Right lobe of liver (tissue), 6 donors: ENCODE data around the gene VSIG2. TPM values are rescaled to one million over a fixed set of nuclear protein-coding genes. Genes with fewer than 3 reads are reported as not detected.

Experiments used
- ATAC-seq, 4 donors: fragments of 200-7000 bp; cut with Tn5 transposase; one replicate each; pipeline ENCODE4 v1.9.1; 2020; ENCODE audit warnings: mild to moderate bottlenecking in 4 of 4, moderate library complexity in 4 of 4
- DNase-seq, 3 donors: peaks; one replicate each; pipeline ENCODE4 v3.0.0-alpha.2; 2020
- H3K27ac ChIP-seq, 3 donors: fragments of 200-600 bp; one replicate each; pipeline ENCODE4 v1.8.0; 2022
- H3K27me3 ChIP-seq, 2 donors: fragments of 200-600 bp; one replicate each; pipeline ENCODE4 v1.8.0; 2022
- H3K36me3 ChIP-seq, 4 donors: fragments of 200-600 bp; sonication (generic) in 1 of 4; one replicate each; pipeline versions ENCODE4 v1.5.1 to v1.8.0; 2017 to 2022; ENCODE audit warnings: control low read depth in 1 of 4
- H3K4me1 ChIP-seq, 4 donors: fragments of 200-600 bp; sonication (generic) in 1 of 4; one replicate each; pipeline versions ENCODE4 v1.5.1 to v1.8.0; 2017 to 2022; ENCODE audit warnings: control low read depth in 1 of 4
- H3K4me3 ChIP-seq, 3 donors: fragments of 200-600 bp; one replicate each; pipeline ENCODE4 v1.8.0; 2022
- H3K9me3 ChIP-seq, 4 donors: fragments of 200-600 bp; sonication (generic) in 1 of 4; one replicate each; pipeline versions ENCODE4 v1.5.1 to v1.8.0; 2017 to 2022; ENCODE audit warnings: control low read depth in 1 of 4
- CTCF ChIP-seq, 4 donors: fragments of 200-600 bp in 3 of 4; fragments of 450-650 bp in 1 of 4; IDR thresholded peaks; one replicate each; pipeline versions ENCODE4 v1.5.1 to v1.8.0; 2016 to 2022; ENCODE audit warnings: antibody characterized with exemption in 4 of 4, mild to moderate bottlenecking in 2 of 4
- POLR2A ChIP-seq: fragments of 450-650 bp; IDR thresholded peaks from one replicate; pipeline ENCODE4 v1.6.1; 2017; ENCODE audit warnings: antibody characterized with exemption, mild to moderate bottlenecking
- WGBS: methylation state at CpG from one replicate; pipeline ENCODE4 v1.1.6; 2018; ENCODE audit warnings: low coverage, low lambda C conversion rate; ENCODE audit not compliant: insufficient coverage; ENCODE audit errors: missing lambda C conversion rate; 5-methylcytosine and 5-hydroxymethylcytosine counted together
- intact Hi-C, 2 donors: fragments of 100-400 bp; cut with DNase I; formaldehyde crosslinking; loops; one replicate each; pipeline versions ENCODE4 v1.11.2 to v1.14.1; 2022
- total RNA-seq, 6 experiments: library from RNA; depleted of rRNA in 2 of 6; stranded (reverse); fragments of >200 nt in 2 of 6; fragmentation: NEBNext Ultra II Directional in 3 of 6; extraction: Animal tissue kit (Norgen Biotek cat#: 25700) in 3 of 6; gene quantifications; one replicate each; pipeline versions ENCODE4 v1.1.0 to v1.2.4, GENCODE V29; 2016 to 2023
- donor health status: DM: no; HTN: yes; CAD: no.
- donor health status: DM: no; HTN: no; CAD: no.
- donor health status: DM: no; HTN: no; CAD: no.
- donor health status: DM: no; HTN: yes; CAD: no.
- donor health status: DM: no; HTN: yes; CAD: no.

The VSIG2 gene
- total RNA-seq, 6 experiments from 2014 or later = 0.68 to 1.4 (median 0.83) TPM; not detected in 1

DNA sequence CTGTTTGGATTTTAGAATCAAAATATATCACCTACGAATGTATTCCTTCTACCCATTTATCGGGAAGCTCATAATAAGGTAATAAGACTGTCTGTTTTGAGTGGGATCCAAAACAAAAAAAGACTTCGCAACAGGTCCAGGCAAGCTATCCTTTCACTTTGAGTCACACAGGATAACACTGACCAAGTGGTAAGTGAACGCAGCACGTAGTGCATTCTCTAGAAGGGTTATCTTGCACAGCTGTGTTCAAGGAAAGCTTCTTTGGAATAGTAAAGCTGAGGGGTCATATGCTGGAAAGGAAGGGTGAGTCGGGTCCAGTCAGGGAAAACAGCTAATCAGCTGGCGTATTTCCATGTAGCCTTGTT lies 34.7 kb downstream of the VSIG2 start:
- Histone ChIP-seq H3K4me1 (peaks cover 0 to 12% (median 0%) of the 10 kb centered on the region in 4 donors), H3K27ac (no peak overlapping the region), H3K27me3 (peaks cover 0 to 6% of the 10 kb centered on the region in 2 donors), H3K36me3 (no peaks in the 10 kb centered on the region), H3K4me3 (no peak overlapping the region), H3K9me3 (no peaks in the 10 kb centered on the region)
- ATAC-seq = peak; percentile 54 to 82 (median 72)
- WGBS = 28% methylated on average over 7 of the region's 7 CpGs
- DNase-seq = no peak
- no peak for TF ChIP-seq POLR2A
- TF ChIP-seq CTCF (IDR thresholded peaks at IDR 0.05) = no peak
- intact Hi-C loops = no loop called here

- DNase-seq (no peak), ATAC-seq (no peak)
- Histone ChIP-seq H3K36me3 (no peaks in the 10 kb centered on the region), H3K4me1 (peaks cover 0 to 12% (median 0%) of the 10 kb centered on the region in 4 donors), H3K27ac (no peak overlapping the region), H3K9me3 (no peaks in the 10 kb centered on the region), H3K4me3 (no peak overlapping the region), H3K27me3 (peaks cover 0 to 6% of the 10 kb centered on the region in 2 donors)
- 55% methylated on average over 3 of the region's 3 CpGs for WGBS
- no peak for TF ChIP-seq POLR2A
- TF ChIP-seq CTCF (IDR thresholded peaks at IDR 0.05) = no peak
- intact Hi-C loops = no loop called here
Observed at GRCh38 chr11:124716591-124716990, 35.5 kb downstream of the VSIG2 start.

DNA sequence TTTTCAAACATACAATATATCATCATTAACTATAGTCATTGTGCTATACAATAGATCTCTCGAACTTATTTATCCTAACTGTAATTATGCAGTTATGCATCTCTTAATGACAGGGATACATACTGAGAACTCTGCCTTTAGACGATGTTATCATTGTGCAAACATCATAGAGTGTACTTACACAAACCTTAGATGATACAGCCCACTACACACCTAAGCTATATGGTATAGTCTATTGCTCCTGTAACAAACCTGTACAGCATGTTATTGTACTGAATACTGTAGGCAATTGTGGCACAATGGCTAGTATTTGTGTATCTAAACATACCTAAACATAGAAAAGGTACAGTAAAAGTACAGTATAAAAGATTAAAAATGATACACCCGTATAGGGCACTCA lies 39.7 kb downstream of the VSIG2 start:
- TF ChIP-seq CTCF (IDR thresholded peaks at IDR 0.05) = no peak
- no peak for TF ChIP-seq POLR2A

DNA sequence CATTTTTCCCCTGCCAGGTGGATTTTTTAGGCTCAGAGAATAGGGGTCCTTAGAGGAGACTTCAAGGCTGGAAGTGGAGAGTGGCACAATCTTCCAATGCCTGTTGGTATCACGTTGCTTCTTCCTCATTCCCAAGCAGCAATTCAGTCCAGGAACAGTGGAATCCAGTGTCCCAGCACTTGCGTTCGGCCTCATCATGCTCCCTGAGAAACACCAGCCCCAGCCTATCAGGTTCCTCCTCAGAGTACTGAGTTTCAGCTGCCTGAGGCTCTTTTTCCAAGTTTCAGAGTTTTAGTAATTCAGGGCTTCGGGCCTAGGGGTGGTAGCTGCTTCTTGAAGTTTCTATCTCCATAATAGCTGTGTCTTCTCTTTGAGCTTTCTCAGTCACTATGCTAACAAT lies 44.2 kb downstream of the VSIG2 start:
- Histone ChIP-seq H3K9me3 (no peaks in the 10 kb centered on the region), H3K27ac (no peak overlapping the region), H3K36me3 (no peaks in the 10 kb centered on the region), H3K4me1 (no peaks in the 10 kb centered on the region), H3K27me3 (no peaks in the 10 kb centered on the region), H3K4me3 (no peak overlapping the region)
- no peak for DNase-seq
- no peak for ATAC-seq
- WGBS = 79% methylated on average over 4 of the region's 4 CpGs
- no peak for TF ChIP-seq POLR2A
- TF ChIP-seq CTCF (IDR thresholded peaks at IDR 0.05) = no peak
- intact Hi-C loops = no loop called here

More for the DNA sequence above, 39.7 kb downstream of the VSIG2 start:
- Histone ChIP-seq H3K27me3 (no peaks in the 10 kb centered on the region), H3K4me1 (no peaks in the 10 kb centered on the region), H3K4me3 (no peak overlapping the region), H3K27ac (no peak overlapping the region), H3K36me3 (no peaks in the 10 kb centered on the region), H3K9me3 (no peaks in the 10 kb centered on the region)
- DNase-seq (no peak), ATAC-seq (no peak)
- intact Hi-C loops = no loop called here
- 49% methylated on average over 3 of the region's 3 CpGs for WGBS

DNA sequence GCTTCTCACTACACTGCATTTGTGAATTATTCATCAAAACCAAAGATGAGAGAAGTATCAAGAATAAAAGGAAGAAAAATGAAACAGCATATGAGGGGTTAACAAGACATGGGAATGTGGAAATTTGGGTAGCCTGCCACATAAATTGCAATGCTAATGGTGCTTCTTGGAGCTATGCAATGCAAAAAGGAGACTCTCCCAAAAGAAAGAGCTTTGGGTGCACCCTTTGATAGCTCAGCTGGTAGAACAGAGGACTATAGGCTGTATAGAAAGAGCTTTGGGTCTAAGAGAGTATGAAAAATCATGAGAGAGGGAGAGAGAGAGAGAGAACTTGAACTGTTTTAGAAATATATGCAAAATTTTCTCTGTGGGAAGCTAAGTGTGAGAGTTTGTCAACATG lies 52.0 kb downstream of the VSIG2 start:
- intact Hi-C loops = no loop called here
- DNase-seq = no peak
- no peaks in the 10 kb centered on the region for H3K4me1 ChIP-seq
- ATAC-seq = no peak
- H3K9me3 ChIP-seq = no peaks in the 10 kb centered on the region
- no peak for TF ChIP-seq CTCF (IDR thresholded peaks at IDR 0.05)
- TF ChIP-seq POLR2A = no peak
- no peak overlapping the region for H3K27ac ChIP-seq
- no peaks in the 10 kb centered on the region for H3K27me3 ChIP-seq
- H3K36me3 ChIP-seq = no peaks in the 10 kb centered on the region
- no peak overlapping the region for H3K4me3 ChIP-seq
